GM23248 (cell line): ENCODE data around the gene IRF9.

Experiments
- EZH2 ChIP-seq: fragments of 200-600 bp; sonication (generic); IDR thresholded peaks from 2 replicates; pipeline ENCODE4 v1.6.1; 2018; ENCODE audit warnings: antibody characterized with exemption, mild to moderate bottlenecking; ENCODE audit not compliant: insufficient read depth, poor library complexity, severe bottlenecking
- EZH2phosphoT487 ChIP-seq: fragments of 200-600 bp; sonication (generic); IDR thresholded peaks from 2 replicates; pipeline ENCODE4 v1.6.1; 2018; ENCODE audit warnings: antibody characterized with exemption, moderate library complexity, mild to moderate bottlenecking, low read depth; ENCODE audit not compliant: insufficient read depth

DNA sequence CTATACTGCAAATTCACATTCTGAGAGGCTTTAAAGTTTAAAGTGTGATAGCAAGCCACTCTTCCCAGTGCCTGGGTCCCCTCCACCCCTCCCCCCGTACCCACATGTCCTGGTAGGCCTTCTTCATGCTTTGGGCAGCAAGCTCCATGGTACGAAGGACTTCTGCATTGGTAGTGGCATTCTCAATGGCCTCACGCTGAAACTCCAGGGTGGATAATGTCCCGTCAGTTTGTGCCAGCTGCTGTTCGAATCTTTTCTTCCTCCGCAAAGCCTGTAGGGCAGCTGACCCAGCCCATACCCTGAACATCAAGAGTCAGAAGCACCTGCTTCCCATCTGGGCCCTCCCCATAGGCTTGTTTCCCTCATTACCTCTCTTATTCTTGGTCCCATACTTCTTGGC lies 50.2 kb downstream of the IRF9 start:
- no peak for TF ChIP-seq EZH2phosphoT487
- TF ChIP-seq EZH2: no peak
